ENCODE measurements around the gene CFAP119.

Gene CFAP119

GRCh38 chr16:30737794-30738648, 23.8 kb downstream of the CFAP119 start:
- Histone ChIP-seq H3K4me3 (replicated peaks; ENCODE audit: insufficient read depth, low read length) (no peak overlapping the region), H3K27me3 (ENCODE audit: insufficient read depth, poor library complexity, severe bottlenecking) (no peaks in the 10 kb centered on the region), H3K27ac (replicated peaks) (no peak overlapping the region)
- no peak for DNase-seq (ENCODE audit: low read depth in 1 of 2, low spot score in 1 of 2)
- TF ChIP-seq SPI1 (IDR thresholded peaks at IDR 0.05; ENCODE audit: borderline replicate concordance, low read depth) (no peak), GABPA (IDR thresholded peaks at IDR 0.05; ENCODE audit: low read depth) (no peak), POLR2AphosphoS5 (IDR thresholded peaks at IDR 0.05; ENCODE audit: low read depth) (no peak)
- TF ChIP-seq, protein P1, sequence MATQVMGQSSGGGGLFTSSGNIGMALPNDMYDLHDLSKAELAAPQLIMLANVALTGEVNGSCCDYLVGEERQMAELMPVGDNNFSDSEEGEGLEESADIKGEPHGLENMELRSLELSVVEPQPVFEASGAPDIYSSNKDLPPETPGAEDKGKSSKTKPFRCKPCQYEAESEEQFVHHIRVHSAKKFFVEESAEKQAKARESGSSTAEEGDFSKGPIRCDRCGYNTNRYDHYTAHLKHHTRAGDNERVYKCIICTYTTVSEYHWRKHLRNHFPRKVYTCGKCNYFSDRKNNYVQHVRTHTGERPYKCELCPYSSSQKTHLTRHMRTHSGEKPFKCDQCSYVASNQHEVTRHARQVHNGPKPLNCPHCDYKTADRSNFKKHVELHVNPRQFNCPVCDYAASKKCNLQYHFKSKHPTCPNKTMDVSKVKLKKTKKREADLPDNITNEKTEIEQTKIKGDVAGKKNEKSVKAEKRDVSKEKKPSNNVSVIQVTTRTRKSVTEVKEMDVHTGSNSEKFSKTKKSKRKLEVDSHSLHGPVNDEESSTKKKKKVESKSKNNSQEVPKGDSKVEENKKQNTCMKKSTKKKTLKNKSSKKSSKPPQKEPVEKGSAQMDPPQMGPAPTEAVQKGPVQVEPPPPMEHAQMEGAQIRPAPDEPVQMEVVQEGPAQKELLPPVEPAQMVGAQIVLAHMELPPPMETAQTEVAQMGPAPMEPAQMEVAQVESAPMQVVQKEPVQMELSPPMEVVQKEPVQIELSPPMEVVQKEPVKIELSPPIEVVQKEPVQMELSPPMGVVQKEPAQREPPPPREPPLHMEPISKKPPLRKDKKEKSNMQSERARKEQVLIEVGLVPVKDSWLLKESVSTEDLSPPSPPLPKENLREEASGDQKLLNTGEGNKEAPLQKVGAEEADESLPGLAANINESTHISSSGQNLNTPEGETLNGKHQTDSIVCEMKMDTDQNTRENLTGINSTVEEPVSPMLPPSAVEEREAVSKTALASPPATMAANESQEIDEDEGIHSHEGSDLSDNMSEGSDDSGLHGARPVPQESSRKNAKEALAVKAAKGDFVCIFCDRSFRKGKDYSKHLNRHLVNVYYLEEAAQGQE (IDR thresholded peaks at IDR 0.05; ENCODE audit: insufficient replicate concordance, low read depth): no peak
- TF ChIP-seq, protein P2, sequence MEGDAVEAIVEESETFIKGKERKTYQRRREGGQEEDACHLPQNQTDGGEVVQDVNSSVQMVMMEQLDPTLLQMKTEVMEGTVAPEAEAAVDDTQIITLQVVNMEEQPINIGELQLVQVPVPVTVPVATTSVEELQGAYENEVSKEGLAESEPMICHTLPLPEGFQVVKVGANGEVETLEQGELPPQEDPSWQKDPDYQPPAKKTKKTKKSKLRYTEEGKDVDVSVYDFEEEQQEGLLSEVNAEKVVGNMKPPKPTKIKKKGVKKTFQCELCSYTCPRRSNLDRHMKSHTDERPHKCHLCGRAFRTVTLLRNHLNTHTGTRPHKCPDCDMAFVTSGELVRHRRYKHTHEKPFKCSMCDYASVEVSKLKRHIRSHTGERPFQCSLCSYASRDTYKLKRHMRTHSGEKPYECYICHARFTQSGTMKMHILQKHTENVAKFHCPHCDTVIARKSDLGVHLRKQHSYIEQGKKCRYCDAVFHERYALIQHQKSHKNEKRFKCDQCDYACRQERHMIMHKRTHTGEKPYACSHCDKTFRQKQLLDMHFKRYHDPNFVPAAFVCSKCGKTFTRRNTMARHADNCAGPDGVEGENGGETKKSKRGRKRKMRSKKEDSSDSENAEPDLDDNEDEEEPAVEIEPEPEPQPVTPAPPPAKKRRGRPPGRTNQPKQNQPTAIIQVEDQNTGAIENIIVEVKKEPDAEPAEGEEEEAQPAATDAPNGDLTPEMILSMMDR (IDR thresholded peaks at IDR 0.05; ENCODE audit: insufficient read depth, low read length): no peak

DNA sequence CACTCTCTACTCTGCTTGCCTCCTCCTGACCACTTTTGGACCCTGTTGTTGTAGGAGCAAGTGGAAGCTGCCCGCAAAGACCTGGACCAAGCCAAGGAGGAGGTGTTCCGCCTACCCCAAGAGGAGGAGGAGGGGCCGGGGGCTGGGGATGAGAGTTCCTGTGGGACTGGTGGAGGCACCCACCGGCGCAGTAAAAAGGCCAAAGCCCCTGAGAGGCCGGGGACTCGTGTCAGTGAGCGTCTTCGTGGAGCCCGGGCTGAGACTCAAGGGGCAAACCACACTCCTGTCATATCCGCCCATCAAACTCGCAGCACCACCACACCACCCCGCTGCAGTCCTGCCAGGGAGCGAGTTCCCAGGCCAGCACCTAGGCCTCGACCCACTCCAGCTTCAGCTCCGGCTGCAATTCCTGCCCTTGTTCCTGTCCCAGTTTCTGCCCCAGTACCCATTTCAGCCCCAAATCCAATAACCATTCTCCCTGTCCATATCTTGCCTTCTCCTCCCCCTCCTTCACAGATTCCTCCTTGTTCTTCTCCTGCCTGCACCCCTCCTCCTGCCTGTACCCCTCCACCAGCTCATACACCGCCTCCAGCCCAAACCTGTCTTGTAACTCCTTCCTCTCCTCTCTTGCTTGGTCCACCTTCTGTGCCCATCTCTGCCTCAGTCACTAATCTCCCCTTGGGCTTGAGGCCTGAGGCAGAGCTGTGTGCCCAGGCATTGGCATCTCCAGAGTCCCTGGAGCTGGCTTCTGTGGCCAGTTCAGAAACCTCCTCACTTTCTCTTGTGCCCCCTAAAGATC, 24.7 kb downstream of the CFAP119 start:
- Histone ChIP-seq H3K27ac (replicated peaks) (no peak overlapping the region), H3K27me3 (ENCODE audit: insufficient read depth, poor library complexity, severe bottlenecking) (no peaks in the 10 kb centered on the region), H3K4me3 (replicated peaks; ENCODE audit: insufficient read depth, low read length) (no peak overlapping the region)
- no peak for TF ChIP-seq SPI1 (IDR thresholded peaks at IDR 0.05; ENCODE audit: borderline replicate concordance, low read depth)
- TF ChIP-seq GABPA (IDR thresholded peaks at IDR 0.05; ENCODE audit: low read depth): no peak
- TF ChIP-seq, protein P2 (IDR thresholded peaks at IDR 0.05; ENCODE audit: insufficient read depth, low read length): no peak
- TF ChIP-seq, protein P1 (IDR thresholded peaks at IDR 0.05; ENCODE audit: insufficient replicate concordance, low read depth): no peak
- no peak for TF ChIP-seq POLR2AphosphoS5 (IDR thresholded peaks at IDR 0.05; ENCODE audit: low read depth)
- no peak for DNase-seq (ENCODE audit: low read depth in 1 of 2, low spot score in 1 of 2)

DNA sequence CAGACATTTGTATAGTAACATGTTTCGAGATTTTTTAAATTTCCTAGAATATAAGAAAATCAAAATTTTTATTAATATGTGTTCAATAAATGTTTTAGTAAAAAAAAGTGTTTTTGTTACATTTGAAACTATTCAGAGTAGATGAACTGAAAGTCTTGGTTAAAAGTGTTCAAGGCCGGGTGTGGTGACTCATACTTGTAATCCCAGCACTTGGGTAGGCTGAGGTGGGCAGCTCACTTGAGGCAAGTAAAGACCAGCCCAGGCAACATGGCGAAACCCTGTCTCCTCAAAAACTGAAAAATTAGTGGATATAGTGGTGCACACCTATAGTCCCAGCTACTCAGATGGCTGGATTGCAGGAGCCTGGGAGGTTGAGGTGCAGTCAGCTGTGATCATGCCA, 30.5 kb downstream of the CFAP119 start:
- Histone ChIP-seq H3K27me3 (ENCODE audit: insufficient read depth, poor library complexity, severe bottlenecking) (no peaks in the 10 kb centered on the region), H3K4me3 (replicated peaks; ENCODE audit: insufficient read depth, low read length) (no peak overlapping the region), H3K27ac (replicated peaks) (no peak overlapping the region)
- TF ChIP-seq GABPA (IDR thresholded peaks at IDR 0.05; ENCODE audit: low read depth) (no peak), POLR2AphosphoS5 (IDR thresholded peaks at IDR 0.05; ENCODE audit: low read depth) (no peak)
- TF ChIP-seq, protein P1 (IDR thresholded peaks at IDR 0.05; ENCODE audit: insufficient replicate concordance, low read depth): no peak
- no peak for DNase-seq (ENCODE audit: low read depth in 1 of 2, low spot score in 1 of 2)

Data from HL-60 (cell line).